ENCODE measurements around the gene ZFC3H1.

The ZFC3H1 gene

DNA sequence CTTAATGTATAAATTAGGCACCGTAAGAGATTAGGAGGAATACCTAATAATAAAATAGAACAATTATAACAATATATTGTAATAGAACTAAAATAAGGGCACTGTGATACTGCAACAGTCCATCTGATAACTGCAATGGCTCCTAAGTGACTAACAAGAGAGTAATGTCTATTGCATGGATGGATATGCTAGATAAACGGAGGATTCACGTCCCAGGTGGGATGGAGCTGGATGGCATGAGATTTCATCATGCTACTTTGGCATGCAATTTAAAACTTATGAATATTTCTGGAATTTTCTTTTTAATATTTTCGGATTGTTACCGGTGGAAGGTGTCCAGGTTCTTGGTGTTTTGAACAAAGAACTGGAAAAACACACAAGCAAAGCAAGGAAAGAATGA, 20.0 kb upstream of the ZFC3H1 start:
- DNase-seq (ENCODE audit: extremely low spot score, insufficient read length, low read depth): no peak
- no peak for FAIRE-seq

DNA sequence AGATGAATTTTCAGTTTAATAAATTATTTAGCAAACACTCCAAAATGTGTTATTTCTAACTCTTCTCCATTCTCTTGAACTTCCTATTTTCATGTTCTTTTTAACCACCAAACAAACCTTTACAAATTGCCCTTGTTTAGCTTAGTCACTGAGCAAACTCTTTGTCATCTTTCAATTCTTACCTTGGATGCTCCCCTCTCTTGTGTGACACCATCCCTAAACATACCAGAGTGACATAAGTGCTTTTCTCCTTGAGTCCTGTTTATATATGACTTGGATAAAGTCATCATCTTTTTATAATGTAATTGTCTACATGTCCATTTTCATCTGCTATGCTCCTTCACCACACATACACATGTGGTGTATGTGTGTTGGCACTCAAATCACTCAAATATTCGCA, 18.8 kb upstream of the ZFC3H1 start:
- no peak for DNase-seq (ENCODE audit: extremely low spot score, insufficient read length, low read depth)
- FAIRE-seq: no peak

DNA sequence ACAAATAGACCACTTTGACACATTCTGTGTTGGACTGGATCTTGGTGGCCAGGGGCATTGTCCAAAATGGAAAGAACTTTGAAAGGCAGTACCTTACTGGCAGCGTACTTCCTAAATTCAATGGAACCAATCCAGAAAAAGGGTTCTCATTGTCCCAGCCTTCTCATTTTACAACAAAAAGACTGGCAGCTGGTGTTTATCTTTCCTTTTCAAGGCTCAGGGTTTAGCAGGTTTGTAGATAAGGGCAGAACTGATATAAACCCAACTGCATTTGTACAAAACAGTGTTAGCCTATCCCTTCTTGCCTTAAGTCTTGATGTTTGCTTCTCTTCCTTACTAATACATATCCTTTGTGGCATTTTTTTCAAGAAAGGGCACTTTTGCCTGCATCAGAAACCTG, 8.2 kb upstream of the ZFC3H1 start:
- DNase-seq (ENCODE audit: extremely low spot score, insufficient read length, low read depth) (no peak), FAIRE-seq (peak; percentile 9)

DNA sequence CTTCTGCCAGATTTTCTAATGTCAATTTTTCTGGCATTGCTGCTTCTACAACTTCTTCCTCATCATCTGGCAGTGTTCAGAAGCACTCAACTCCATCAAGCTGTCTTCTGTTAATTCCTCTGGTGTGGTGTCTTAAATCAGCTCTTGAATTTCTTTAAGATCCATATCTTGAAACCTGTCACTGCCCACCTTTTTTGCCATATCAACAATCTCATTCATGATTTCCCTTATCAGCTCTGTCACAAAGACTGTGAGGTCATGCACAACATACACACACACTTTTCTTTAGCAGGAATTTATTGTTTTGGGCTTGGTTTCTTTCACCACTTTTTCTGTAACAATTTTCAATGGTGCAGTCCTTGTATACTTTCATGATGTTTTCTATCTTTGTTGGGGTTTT, 7.7 kb upstream of the ZFC3H1 start:
- FAIRE-seq (no peak), DNase-seq (ENCODE audit: extremely low spot score, insufficient read length, low read depth) (no peak)

DNA sequence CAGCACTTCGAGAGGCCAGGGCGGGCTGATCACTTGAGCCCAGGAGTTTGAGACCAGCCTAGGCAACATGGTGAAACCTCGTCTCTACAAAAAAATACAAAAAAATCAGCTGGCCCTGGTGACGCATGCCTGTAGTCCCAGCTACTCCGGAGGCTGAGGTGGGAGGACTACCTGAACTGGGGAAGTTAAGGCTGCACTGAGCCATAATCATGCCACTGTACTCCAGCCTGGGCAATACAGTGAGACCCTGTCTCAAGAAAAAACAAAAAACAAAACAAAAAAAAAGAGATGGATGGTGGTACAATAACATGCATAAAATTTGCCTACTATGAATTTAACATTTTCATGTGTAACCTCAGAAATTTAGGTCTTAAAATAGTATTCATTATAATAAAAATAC, 2.6 kb upstream of the ZFC3H1 start:
- no peak for FAIRE-seq
- no peak for DNase-seq (ENCODE audit: extremely low spot score, insufficient read length, low read depth)

DNA sequence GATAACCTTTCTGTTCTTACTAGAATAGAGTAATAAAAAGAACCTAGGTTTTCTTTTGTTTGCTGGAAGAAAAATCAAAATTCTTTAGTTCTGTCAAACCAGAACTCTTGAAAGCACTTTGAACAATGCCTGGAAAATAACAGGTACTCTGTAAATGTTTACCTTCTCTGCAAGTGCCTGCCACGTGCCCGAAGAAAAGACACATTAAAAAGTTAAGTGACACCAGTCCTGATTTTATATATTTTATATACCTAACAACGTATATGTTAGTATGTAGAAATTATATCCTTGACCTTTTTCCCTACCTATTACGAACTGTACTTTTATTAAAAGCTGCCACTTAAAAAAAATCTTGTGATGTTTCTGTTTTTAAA, 1.4 kb upstream of the ZFC3H1 start:
- DNase-seq (ENCODE audit: extremely low spot score, insufficient read length, low read depth): no peak
- FAIRE-seq: no peak

DNA sequence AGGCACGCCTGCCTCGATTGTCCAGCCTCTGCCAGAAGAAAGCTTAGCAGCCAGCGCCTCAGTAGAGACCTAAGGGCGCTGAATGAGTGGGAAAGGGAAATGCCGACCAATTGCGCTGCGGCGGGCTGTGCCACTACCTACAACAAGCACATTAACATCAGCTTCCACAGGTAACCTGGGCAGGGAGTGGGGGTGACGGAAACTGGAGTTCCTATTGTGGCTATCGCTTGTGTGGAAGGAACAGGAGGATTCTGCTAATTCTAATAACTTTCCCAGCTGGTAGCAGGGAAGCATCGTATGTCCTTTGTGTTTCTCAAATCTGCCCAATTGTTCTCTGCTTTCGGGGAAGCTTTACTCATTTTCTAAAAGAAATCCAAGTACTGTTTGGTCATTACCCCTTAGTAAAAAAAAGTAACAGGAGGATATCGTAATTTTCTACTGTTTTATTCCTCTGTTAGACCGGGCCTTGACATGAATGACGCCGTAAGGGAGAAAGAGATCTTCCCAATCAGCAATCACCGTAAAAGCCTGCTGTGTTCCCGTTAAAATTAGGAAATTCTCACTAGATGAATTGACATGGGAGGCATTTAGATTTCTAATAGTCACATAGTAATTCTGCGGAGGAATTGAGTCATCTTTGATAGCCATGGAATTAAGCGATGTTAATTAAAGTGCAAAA, 902 bp upstream of the ZFC3H1 start:
- FAIRE-seq: no peak
- DNase-seq (ENCODE audit: extremely low spot score, insufficient read length, low read depth): no peak

DNA sequence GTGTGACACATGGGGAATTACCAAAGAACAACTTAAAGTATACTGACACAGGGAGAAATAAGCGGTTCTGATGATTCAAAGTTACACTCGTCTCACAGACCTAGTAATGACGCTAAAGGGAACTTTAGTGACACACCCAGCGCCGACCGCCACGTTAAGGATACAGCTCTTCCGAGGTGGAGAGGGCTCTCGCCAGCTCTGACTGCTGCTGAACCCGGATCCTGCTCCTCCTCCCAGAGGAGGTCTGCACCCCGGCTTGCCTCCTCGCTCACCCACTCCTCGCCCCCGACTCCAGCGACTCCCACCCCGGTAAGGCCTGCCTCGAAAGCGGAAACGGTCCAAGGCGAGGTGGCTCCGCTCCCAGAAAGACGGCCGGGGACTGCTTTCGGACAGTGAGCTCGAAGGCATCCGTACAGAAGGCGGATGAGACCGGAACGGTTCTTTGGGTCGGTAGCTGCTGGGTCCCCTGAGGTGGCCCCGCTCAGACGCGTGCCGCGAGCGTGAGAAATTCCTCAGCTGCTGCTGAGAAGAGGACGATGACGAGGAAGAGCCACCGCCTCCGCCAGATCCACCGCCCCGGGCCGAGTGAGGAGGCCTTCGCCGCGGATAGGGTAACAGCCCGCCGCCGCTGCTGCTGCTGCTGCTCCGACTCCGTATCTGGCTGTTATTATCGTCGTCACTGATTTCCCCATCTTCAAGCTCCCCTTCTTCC, 643 bp downstream of the ZFC3H1 start:
- no peak for DNase-seq (ENCODE audit: extremely low spot score, insufficient read length, low read depth)
- peak; percentile 60 for FAIRE-seq

DNA sequence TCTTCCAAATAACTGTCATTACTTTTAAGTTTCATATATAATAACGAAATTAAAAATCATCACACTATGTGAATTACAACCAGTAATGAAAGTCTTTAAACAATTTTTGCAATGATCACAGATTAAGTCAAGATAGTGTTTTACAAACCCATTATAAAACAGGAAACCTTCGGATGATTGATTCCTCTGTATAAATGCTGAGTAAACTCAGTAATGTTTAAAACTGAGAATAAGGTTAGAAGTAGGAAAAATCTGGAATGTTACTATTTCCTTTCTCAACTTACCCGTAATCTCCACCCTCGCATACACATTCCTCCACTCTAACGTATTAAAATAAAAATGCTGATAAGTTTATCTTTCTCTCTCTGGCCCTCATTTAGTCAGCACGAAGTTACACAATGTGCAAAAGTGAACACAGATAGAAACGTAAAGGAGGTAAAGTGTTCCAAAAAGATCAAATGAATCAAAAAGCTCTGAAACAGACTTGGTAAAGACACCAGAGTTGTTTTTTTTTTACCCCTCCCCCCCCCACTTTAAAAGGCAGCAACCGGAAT, 1.6 kb downstream of the ZFC3H1 start:
- FAIRE-seq (no peak), DNase-seq (ENCODE audit: extremely low spot score, insufficient read length, low read depth) (no peak)

DNA sequence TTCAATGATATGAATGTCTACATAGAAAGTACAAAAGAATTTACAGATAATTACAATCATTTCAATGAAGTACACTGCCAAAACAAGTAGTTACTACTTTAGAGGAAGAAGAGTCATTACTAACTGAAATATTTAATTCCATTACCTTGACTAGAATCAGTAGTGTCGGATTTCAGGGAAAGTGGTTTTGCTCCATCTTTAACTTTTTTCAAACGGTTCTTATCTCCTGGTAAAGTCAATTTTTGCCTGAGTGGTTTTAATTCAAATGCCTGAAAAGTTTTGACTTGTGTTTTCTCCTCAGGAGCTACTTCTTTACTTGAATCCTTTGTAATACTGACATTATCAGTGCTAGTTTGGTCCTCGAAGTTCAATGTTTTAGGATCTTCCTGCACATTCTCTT, 6.9 kb downstream of the ZFC3H1 start:
- FAIRE-seq (no peak), DNase-seq (ENCODE audit: extremely low spot score, insufficient read length, low read depth) (no peak)

DNA sequence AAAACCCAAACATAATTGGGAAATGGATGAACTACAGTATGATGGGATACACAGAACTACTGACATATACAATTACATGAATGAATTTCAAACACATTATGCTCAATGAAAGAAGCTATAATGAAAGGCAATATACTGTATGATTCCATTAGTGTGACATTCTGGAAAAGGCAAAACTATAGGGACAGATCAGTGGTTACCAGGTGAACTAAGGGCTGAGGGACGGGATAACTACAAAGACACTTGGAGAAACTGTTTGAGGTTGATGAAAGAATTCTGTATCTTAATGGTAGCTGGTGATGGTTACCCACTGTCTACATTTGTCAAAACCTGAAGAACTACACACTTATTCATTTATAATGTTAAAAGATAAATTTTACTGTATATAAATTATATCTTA, 7.7 kb downstream of the ZFC3H1 start:
- no peak for FAIRE-seq
- DNase-seq (ENCODE audit: extremely low spot score, insufficient read length, low read depth): no peak

DNA sequence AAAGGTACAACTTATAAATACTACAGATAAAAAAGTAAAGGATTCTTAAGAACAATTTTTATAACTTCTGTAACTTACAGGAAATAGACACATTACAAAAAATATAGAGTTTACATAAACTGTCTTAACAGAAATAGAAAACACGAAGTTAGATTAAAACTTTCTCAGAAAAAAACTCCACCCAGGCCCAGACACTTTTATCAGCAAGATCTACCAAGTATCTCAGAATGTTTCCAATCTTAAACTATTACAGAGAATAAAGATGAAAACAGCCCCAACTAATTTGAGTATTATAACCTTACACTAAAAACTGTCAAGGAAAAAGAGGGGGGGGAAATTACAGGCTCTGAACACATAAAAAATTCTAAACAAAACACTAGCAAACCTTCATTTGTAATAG, 8.2 kb downstream of the ZFC3H1 start:
- no peak for DNase-seq (ENCODE audit: extremely low spot score, insufficient read length, low read depth)
- FAIRE-seq: no peak

DNA sequence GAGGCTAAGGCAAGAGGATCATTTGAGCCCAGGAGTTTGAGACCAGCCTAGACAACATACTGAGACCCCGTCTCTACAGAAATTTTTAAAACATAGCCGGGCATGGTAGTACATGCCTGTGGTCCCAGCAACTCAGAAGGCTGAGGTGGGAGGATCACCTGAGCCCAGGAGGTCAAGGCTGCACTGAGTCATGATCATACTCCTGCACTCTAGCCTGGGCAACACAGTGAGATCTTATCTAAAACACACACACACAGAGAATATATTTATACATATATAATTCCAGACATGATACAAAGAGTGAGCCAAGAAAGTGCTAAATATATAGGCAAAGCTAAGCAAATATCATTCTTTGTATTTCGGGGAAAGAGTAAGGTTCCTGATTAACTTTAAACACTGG, 9.4 kb downstream of the ZFC3H1 start:
- no peak for DNase-seq (ENCODE audit: extremely low spot score, insufficient read length, low read depth)

DNA sequence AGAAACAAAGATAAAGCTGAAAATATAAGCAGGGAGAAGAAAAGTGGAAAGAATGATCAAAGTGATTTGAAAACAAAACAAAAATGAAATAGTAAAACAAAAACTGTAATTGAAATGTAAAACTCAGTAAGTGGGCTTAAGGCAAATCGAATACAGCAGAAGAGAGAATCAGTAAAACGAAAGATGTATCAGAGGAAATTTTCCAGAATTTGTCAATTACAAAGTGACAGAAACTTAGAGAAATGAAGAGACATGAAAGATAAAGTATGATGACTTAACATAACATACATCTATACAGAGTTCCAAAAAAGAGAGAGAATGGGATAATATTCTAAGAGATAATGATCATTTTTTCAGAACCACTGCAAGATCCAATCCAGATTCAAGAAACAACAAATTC, 10.5 kb downstream of the ZFC3H1 start:
- DNase-seq (ENCODE audit: extremely low spot score, insufficient read length, low read depth) (no peak), FAIRE-seq (no peak)

More for the DNA sequence above, 9.4 kb downstream of the ZFC3H1 start:
- FAIRE-seq: no peak

DNA sequence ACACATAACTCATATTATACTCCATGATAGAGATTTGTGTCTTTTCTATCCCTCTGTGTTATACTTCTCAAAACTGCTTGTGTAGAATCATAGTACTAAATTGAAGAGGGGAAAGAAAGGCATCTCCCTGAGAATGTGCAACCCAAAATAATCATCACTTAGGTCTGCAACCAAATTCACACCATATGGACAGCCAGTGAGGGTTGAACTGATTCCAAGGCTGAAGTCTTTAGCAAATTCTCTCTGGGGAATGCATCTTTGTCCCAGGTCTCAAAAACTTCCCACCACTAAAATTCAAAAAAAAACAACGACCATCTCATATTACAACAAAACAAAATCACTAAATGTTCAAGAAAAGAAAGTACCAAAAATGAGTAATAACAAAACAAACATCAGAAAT, 11.0 kb downstream of the ZFC3H1 start:
- peak; percentile 39 for FAIRE-seq
- no peak for DNase-seq (ENCODE audit: extremely low spot score, insufficient read length, low read depth)

DNA sequence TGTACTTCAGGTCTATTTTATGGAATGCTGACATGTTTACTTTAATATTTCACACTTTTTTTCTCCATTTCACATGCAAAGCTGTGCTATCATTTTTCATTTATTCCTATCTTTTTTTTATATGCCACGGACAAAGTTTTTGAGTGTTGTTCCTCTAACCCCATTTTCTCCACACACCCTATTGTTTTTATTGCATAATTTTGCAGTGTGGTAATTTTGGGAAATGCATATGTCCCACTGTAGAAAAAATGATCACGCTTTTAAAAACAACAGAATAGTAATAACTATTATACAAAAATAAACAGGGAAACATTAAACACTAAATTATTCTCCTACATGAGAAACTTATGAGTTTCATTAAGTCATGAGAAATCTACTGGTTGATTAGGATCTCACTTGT, 14.2 kb downstream of the ZFC3H1 start:
- no peak for DNase-seq (ENCODE audit: extremely low spot score, insufficient read length, low read depth)
- FAIRE-seq: no peak

DNA sequence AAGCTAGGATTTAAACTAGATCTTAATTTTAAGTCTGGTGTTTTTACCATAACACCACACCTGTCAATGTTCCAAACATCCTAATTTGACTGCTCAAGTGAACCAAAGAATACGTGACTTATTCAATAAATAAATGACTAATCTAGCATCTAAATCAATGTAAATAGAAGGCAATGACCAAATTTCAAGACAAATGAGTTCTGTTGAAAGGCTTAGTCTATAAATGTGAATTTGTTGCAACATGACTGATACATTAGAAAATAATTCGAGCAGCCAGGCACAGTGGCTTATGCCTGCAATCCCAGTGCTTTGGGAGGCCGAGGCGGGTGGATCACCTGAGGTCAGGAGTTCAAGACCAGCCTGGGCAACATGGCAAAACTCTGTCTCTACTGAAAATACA, 15.1 kb downstream of the ZFC3H1 start:
- DNase-seq (ENCODE audit: extremely low spot score, insufficient read length, low read depth) (no peak), FAIRE-seq (no peak)

DNA sequence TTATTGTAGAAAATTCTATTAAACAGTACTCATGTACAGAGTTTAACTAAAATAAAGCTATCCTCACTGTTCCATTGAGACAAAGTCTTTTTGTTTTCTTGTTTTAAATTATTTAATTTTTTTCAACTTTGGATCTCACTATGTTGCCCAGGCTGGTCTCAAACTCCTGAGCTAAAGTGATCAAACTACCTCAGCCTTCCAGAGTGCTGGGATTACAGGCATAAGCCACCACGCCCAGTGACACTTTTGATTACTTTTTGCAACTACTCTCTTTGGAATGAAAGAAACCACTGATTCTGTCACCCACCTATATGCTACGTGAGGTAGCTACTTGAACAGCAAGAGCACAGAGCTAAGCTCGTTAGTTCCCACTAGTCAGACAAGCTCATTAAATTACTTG, 17.1 kb downstream of the ZFC3H1 start:
- no peak for DNase-seq (ENCODE audit: extremely low spot score, insufficient read length, low read depth)
- no peak for FAIRE-seq

DNA sequence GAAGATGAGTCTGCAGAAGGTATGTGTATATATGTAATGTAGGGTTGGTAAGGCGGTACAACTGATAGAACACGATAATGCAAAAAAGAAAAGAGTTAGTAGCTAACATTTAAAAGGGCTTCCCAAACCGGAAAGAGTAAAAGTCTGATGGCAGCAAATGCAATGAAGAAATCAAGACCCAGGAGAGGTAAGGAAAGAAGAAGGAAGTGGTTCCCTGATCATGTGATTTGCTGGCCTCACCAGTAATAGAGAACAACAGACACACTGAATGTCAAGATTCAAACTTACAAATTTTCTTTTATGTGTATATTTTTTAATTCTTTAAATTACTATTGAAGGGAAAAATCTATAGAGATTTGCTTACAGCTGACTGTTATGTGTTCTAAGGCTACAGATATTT, 18.4 kb downstream of the ZFC3H1 start:
- FAIRE-seq (no peak), DNase-seq (ENCODE audit: extremely low spot score, insufficient read length, low read depth) (no peak)

DNA sequence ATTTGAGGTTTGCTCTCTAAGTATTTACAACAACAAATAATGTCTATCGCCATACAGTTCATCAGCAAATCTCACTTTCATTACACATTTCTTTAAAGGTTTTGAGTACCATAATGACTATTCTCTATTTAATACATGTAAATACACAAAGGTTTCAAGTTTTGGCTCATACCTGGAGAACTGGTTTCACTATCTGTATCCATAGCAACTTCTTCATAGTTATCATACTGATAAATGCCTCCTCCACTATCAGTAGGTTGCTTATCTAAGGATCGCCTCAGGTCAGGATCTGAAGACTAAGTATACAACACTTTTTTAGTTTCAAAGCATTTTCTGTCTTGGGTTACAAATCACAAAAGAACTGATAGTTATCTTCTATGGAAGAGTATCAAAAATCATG, 21.4 kb downstream of the ZFC3H1 start:
- FAIRE-seq (peak; percentile 12), DNase-seq (ENCODE audit: extremely low spot score, insufficient read length, low read depth) (no peak)

DNA sequence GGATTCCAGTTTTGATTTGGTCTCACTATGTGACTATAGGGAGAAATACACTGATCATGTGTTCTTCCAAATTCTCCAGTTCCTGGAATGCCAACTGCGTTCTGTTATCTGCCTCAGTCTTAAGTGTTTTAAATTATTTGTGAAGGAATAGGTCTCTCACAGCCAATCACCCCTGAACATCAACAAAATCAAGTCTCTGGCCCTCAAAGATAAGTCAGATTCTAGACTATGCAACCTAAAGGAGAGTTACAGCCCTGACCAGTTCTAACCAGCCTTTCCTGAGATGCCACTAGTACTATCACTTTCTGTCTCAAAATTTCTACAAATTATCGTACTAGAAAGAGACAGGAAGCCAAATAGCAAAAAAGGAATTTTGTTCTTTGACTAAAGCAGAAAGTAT, 22.3 kb downstream of the ZFC3H1 start:
- no peak for DNase-seq (ENCODE audit: extremely low spot score, insufficient read length, low read depth)
- FAIRE-seq: no peak

DNA sequence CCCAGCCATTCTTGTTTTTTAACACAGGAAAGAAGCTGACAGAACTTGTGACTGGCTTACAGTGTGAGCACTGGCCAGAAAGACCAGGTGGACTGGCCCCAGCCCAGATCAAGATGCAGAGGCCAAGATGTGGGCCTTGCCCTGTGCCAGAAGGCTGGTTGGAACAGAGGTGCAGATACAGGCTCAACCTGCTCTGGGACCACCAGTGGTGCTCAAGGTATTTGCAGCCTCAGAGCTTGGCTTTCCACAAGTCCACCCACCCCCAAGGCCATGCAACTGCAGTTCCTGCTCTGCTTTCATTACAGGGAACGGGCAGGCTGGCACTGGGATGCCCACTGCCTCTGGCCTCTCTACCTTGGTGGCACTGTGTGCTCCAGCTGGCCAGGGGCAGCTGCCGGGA, 23.3 kb downstream of the ZFC3H1 start:
- FAIRE-seq: no peak

More for the DNA sequence above, 23.3 kb downstream of the ZFC3H1 start:
- no peak for DNase-seq (ENCODE audit: extremely low spot score, insufficient read length, low read depth)
